ENCODE measurements around the gene NOS2. TPM values are rescaled to one million over a fixed set of nuclear protein-coding genes. Genes with fewer than 3 reads are reported as not detected.

Gene NOS2
- total RNA-seq, 4 donors from 2014 or later = 0.09 to 2.8 (median 0.62) TPM; not detected in 1

DNA sequence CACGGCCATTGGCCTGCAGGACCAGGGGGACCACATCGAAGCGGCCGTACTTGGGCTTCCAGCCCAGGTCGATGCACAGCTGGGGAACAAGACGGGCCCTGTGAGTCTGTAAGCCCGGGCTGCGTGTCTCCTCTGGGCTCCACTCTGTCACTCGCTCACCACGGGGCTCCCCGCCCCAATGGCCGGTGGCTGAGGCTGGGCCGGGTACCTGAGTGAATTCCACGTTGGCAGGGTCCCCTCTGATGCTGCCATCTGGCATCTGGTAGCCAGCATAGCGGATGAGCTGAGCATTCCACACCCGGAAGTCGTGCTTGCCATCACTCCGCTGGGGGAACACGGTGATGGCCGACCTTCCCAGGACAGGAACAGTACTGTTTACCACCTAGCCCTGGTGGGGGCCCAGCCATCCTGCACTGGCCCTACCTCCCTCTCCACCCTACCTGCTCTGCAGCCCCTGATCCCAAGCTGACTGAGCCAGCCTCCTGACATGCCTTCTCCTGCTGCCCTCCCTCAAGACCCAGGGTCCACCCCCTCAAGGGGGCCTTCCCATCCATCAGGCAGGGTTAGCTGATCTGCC lies 19.4 kb downstream of the NOS2 start:
- Histone ChIP-seq H3K27ac (no peak overlapping the region), H3K4me1 (no peaks in the 10 kb centered on the region), H3K36me3 (no peaks in the 10 kb centered on the region), H3K9me3 (no peaks in the 10 kb centered on the region), H3K4me3 (no peak overlapping the region), H3K27me3 (no peaks in the 10 kb centered on the region)
- TF ChIP-seq, protein P1, sequence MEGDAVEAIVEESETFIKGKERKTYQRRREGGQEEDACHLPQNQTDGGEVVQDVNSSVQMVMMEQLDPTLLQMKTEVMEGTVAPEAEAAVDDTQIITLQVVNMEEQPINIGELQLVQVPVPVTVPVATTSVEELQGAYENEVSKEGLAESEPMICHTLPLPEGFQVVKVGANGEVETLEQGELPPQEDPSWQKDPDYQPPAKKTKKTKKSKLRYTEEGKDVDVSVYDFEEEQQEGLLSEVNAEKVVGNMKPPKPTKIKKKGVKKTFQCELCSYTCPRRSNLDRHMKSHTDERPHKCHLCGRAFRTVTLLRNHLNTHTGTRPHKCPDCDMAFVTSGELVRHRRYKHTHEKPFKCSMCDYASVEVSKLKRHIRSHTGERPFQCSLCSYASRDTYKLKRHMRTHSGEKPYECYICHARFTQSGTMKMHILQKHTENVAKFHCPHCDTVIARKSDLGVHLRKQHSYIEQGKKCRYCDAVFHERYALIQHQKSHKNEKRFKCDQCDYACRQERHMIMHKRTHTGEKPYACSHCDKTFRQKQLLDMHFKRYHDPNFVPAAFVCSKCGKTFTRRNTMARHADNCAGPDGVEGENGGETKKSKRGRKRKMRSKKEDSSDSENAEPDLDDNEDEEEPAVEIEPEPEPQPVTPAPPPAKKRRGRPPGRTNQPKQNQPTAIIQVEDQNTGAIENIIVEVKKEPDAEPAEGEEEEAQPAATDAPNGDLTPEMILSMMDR (IDR thresholded peaks at IDR 0.05) = no peak
- TF ChIP-seq POLR2A (IDR thresholded peaks at IDR 0.05) = no peak
- no peak for DNase-seq
- intact Hi-C loops (cut with DNase I; ENCODE audit: low total_unique reads) = no loop called here

DNA sequence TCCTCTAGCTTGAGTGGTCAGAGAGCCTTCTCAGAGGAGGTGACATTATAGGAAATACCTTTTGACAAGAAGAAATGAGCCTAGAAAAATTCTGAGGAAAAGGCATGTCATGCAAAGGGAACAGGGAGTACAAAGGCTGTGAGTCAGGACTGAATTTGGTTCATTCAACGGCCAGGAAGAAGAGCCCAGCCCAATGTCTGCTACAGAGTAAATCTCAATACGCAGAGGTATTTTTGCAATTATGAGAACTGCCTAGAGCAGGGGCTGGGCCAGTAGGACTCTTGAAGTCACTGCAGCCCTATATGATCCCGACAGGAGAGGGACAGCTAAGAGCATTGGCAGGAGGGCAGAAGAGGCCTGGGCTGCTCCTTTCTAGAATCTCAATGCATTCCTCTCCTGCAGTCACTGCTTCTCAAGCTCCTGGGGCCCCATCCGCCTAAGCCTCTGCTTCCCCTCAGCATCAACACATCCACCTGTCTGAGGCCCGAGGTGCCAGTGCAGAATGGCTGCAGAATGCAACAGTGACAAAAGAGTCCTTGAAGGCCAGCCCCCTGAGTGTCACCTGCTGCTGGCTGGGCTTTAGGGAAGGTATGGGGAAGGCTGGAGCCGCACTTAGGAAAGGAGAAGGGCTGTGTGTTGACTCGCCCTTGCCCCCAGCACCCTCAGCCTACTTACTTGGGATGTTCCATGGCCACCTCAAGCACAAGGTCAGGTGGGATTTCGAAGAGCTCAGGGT lies 20.1 kb downstream of the NOS2 start:
- Histone ChIP-seq H3K4me1 (no peaks in the 10 kb centered on the region), H3K9me3 (no peaks in the 10 kb centered on the region), H3K36me3 (no peaks in the 10 kb centered on the region), H3K27me3 (no peaks in the 10 kb centered on the region), H3K27ac (no peak overlapping the region), H3K4me3 (no peak overlapping the region)
- TF ChIP-seq, protein P1 (IDR thresholded peaks at IDR 0.05) = no peak
- no peak for TF ChIP-seq POLR2A (IDR thresholded peaks at IDR 0.05)
- intact Hi-C loops (cut with DNase I; ENCODE audit: low total_unique reads) = no loop called here
- no peak for DNase-seq

DNA sequence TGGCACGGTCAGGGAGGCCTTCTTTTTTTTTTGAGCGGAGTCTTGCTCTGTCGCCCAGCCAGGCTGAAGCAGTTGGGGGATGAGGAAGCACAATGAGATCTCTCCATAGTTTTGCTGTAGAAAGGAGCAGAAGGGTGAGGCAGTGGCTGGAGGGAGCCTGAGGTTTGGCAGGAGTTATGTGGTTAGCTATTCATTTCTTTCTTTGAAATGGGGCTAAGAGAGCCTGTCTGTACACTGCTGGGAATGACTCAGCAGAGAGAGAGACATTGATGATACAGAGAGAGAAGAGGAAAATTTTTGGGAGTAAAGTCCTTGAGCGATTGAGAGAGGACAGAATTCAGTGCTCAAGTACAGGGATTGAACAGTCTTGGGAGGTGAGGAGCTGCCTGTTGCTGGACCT lies 22.1 kb downstream of the NOS2 start:
- no peak for DNase-seq
- no peak for TF ChIP-seq POLR2A (IDR thresholded peaks at IDR 0.05)
- TF ChIP-seq, protein P1 (IDR thresholded peaks at IDR 0.05) = no peak
- intact Hi-C loops (cut with DNase I; ENCODE audit: low total_unique reads) = no loop called here
- Histone ChIP-seq H3K9me3 (no peaks in the 10 kb centered on the region), H3K4me1 (no peaks in the 10 kb centered on the region), H3K27ac (no peak overlapping the region), H3K4me3 (no peak overlapping the region), H3K27me3 (no peaks in the 10 kb centered on the region), H3K36me3 (no peaks in the 10 kb centered on the region)

DNA sequence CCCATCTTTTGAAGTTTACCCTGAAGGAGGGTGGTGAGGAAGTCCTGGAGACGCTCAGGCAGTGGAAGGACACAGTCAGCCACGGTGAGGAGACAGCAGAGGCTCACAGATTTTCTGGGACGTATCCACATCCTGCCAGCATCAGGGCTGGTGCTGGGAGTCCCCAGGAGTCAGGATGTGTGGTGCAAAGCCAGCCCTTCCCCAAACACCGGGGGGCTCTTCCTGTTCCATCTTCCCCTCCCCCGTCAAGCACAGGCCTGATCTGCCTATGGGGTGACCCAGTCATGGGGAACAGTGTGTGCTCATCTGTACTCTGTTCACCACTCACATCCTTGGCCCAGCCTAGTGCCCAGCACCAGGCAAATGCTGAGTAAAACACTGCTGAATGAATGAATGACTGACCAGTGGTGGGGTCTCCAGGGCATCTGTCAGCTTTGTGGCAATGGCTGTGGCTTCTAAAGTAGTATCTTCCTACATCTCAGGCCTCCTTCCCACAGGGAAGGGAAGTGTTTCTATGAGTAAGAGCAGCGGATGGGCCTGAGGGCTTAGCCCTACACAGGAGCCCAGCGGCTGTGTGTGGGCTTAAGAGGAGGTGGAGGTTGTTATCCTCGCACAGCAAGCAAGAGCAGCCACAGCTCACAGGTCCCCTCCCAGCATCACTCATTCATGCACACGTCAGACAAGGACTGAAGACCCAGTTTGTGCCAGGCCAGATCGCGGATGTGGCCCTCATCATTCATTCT lies 23.3 kb downstream of the NOS2 start:
- Histone ChIP-seq H3K36me3 (no peaks in the 10 kb centered on the region), H3K4me1 (no peaks in the 10 kb centered on the region), H3K9me3 (no peaks in the 10 kb centered on the region), H3K27ac (no peak overlapping the region), H3K4me3 (no peak overlapping the region), H3K27me3 (no peaks in the 10 kb centered on the region)
- TF ChIP-seq, protein P1 (IDR thresholded peaks at IDR 0.05) = no peak
- TF ChIP-seq POLR2A (IDR thresholded peaks at IDR 0.05) = no peak
- no peak for DNase-seq
- intact Hi-C loops (cut with DNase I; ENCODE audit: low total_unique reads) = no loop called here

DNA sequence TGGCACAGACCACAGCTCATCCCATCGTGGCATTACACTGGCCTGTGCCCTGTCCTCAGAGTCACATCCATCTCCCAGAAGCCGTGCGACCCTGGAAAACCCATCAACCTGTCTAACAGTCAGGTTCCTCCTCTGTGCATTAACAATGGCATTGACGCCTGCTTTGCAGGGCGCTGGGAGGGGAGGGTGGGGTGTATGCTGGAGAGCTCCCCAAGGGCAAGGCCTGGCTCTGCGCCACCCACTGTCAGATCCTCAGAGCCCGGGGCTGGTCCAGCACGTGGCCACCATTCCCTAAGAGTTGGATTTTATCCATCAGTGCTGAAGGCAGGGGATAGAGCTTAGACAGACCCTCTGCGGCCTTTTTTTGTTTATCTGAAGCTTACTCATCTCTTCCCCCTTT lies 28.7 kb downstream of the NOS2 start:
- no peak for DNase-seq
- no peak overlapping the region for H3K27ac ChIP-seq
- no peak overlapping the region for H3K4me3 ChIP-seq
- H3K36me3 ChIP-seq = no peaks in the 10 kb centered on the region
- intact Hi-C loops (cut with DNase I; ENCODE audit: low total_unique reads) = no loop called here
- H3K9me3 ChIP-seq = no peaks in the 10 kb centered on the region
- H3K27me3 ChIP-seq = no peaks in the 10 kb centered on the region
- H3K4me1 ChIP-seq = no peaks in the 10 kb centered on the region
- TF ChIP-seq, protein P1 (IDR thresholded peaks at IDR 0.05) = no peak
- TF ChIP-seq POLR2A (IDR thresholded peaks at IDR 0.05) = no peak

All from uterus (tissue), 4 donors.